ENCODE results near the gene SIRT1. TPM values are rescaled to one million over a fixed set of nuclear protein-coding genes. Genes with fewer than 3 reads are reported as not detected.

The SIRT1 gene
- total and polyA plus RNA-seq, 12 donors, result 4.9 to 18.0 (median 13.5) TPM

DNA sequence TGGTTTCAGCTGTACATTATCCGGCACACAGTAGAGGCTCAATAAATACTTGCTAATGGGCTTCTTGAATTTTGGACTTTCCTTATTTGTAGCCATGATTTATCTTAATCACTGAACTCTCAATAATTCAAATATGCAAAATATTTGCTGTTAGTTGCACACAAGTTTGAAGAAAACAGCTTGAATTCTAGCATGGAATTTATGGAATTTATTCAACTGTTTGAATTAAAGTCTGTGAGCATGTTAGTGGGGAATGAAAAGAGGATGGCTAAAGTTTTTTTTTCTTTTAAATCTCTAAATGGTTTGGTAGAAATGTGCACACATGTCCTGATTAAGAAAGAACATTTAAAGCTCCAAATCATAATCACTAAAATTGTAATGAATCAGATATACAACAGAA lies 42.5 kb downstream of the SIRT1 start:
- Histone ChIP-seq H3K27ac (no peak overlapping the region), H3K4me1 (no peaks in the 10 kb centered on the region), H3K4me3 (no peak overlapping the region), H3K36me3 (peaks cover 0 to 97% (median 19%) of the 10 kb centered on the region in 9 donors), H3K9me3 (no peaks in the 10 kb centered on the region), H3K27me3 (no peaks in the 10 kb centered on the region)
- intact Hi-C loops (cut with DNase I), result no loop called here
- 95 to 97% methylated on average over 1 of the region's 1 CpG for WGBS, 2 donors
- DNase-seq, result no peak
- TF ChIP-seq, protein P1, sequence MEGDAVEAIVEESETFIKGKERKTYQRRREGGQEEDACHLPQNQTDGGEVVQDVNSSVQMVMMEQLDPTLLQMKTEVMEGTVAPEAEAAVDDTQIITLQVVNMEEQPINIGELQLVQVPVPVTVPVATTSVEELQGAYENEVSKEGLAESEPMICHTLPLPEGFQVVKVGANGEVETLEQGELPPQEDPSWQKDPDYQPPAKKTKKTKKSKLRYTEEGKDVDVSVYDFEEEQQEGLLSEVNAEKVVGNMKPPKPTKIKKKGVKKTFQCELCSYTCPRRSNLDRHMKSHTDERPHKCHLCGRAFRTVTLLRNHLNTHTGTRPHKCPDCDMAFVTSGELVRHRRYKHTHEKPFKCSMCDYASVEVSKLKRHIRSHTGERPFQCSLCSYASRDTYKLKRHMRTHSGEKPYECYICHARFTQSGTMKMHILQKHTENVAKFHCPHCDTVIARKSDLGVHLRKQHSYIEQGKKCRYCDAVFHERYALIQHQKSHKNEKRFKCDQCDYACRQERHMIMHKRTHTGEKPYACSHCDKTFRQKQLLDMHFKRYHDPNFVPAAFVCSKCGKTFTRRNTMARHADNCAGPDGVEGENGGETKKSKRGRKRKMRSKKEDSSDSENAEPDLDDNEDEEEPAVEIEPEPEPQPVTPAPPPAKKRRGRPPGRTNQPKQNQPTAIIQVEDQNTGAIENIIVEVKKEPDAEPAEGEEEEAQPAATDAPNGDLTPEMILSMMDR (IDR thresholded peaks at IDR 0.05), result no peak
- no peak for ATAC-seq

DNA sequence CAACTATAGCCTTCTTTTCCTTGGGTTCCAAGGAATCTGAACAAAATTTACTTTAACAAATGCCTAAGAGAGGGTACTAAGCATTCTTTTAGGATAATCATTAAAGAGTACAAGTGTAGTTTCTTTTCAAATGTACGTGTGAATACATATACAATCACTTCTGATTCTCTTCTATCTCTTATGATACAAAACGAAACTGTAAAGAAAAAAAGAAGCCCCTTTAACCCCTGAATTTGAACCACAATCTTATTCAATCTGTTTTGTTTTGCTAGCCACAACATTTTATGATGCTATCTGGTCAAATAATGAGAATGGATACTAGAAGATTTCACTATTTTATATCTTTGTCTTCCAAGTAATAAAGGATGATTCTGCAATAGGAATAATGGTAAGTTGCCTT lies 48.7 kb downstream of the SIRT1 start:
- TF ChIP-seq, protein P1 (IDR thresholded peaks at IDR 0.05), result no peak
- Histone ChIP-seq H3K36me3 (peaks cover 0 to 99% (median 40%) of the 10 kb centered on the region in 9 donors), H3K4me3 (no peak overlapping the region), H3K9me3 (no peaks in the 10 kb centered on the region), H3K27me3 (no peaks in the 10 kb centered on the region), H3K4me1 (peaks cover 0 to 8% (median 0%) of the 10 kb centered on the region in 9 donors), H3K27ac (no peak overlapping the region)
- intact Hi-C loops (cut with DNase I), result no loop called here
- DNase-seq (no peak), ATAC-seq (no peak)
- 92 to 96% methylated on average over 2 of the region's 2 CpGs for WGBS, 2 donors

DNA sequence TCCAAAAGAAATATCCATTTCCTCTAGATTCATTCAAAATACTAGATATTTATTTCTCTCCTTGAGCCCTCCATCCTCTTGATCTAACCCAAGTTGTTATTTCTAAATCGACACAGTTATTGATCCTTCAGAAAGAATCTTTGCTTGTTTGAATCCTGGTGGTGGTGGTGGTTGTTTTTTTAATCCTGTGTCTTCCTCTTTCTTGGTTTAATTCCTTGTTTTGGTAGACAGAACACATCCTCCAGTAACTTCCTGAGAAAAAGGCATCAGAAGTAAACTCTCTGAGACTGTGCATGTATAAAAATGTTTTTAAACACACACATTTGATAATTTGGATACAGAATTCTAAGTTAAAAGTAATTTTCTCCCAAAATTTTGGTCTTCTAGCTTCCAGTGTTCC lies 49.9 kb downstream of the SIRT1 start:
- H3K36me3 ChIP-seq, result peaks cover 0 to 100% (median 43%) of the 10 kb centered on the region in 9 donors
- intact Hi-C loops (cut with DNase I), result no loop called here
- DNase-seq (no peak), ATAC-seq (no peak)
- H3K27me3 ChIP-seq, result no peaks in the 10 kb centered on the region
- peaks cover 0 to 8% (median 0%) of the 10 kb centered on the region in 9 donors for H3K4me1 ChIP-seq
- H3K27ac ChIP-seq, result peak overlapping the region in 1 of 10 donors; percentile 71
- H3K4me3 ChIP-seq, result no peak overlapping the region
- H3K9me3 ChIP-seq, result no peaks in the 10 kb centered on the region
- TF ChIP-seq, protein P1 (IDR thresholded peaks at IDR 0.05), result no peak
- 89 to 93% methylated on average over 1 of the region's 1 CpG for whole genome bisulfite sequencing, 2 donors

DNA sequence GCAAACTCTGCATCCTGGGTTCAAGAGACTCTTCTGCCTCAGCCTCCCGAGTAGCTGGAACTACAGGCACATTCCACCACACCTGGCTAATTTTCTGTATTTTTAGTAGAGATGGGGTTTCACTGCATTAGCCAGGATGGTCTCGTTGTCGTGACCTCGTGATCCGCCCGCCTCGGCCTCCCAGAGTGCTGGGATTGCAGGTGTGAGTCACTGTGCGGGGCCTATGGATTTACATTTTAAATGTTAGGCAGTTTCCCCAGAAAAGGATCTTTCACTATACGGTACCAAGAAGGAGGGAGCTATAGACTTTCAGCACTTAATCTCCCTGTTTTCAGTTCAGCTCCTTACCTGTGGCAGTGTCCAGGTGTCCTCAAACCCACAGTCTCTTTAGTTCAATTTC lies 50.8 kb downstream of the SIRT1 start:
- Histone ChIP-seq H3K27me3 (no peaks in the 10 kb centered on the region), H3K4me1 (peaks cover 0 to 8% (median 0%) of the 10 kb centered on the region in 9 donors), H3K27ac (no peak overlapping the region), H3K36me3 (peaks cover 0 to 100% (median 44%) of the 10 kb centered on the region in 9 donors), H3K9me3 (no peaks in the 10 kb centered on the region), H3K4me3 (no peak overlapping the region)
- intact Hi-C loops (cut with DNase I), result no loop called here
- 97 to 98% methylated on average over 9 of the region's 9 CpGs for WGBS, 2 donors
- no peak for DNase-seq
- no peak for ATAC-seq
- TF ChIP-seq, protein P1 (IDR thresholded peaks at IDR 0.05), result no peak
